Esophagus muscularis mucosa (tissue), 3 donors: ENCODE results near the gene NRG2.

ENCODE experiments used
- POLR2AphosphoS5 ChIP-seq, 2 donors: sonication (generic); formaldehyde crosslinking; IDR thresholded peaks; one replicate each; pipeline ENCODE4 v1.6.1; 2017; ENCODE audit warnings: antibody characterized with exemption in 2 of 2
- TF ChIP-seq, protein P1 (sequence below), 3 experiments: fragments of 200-600 bp in 2 of 3; fragments of 450-650 bp in 1 of 3; sonication (generic) in 2 of 3; IDR thresholded peaks; one replicate each; pipeline ENCODE4 v1.5.1; 2017 to 2019; ENCODE audit warnings: antibody characterized with exemption in 3 of 3, mild to moderate bottlenecking in 2 of 3, moderate library complexity in 1 of 3

- no peak for TF ChIP-seq POLR2AphosphoS5 (IDR thresholded peaks at IDR 0.05)
- TF ChIP-seq, protein P1, sequence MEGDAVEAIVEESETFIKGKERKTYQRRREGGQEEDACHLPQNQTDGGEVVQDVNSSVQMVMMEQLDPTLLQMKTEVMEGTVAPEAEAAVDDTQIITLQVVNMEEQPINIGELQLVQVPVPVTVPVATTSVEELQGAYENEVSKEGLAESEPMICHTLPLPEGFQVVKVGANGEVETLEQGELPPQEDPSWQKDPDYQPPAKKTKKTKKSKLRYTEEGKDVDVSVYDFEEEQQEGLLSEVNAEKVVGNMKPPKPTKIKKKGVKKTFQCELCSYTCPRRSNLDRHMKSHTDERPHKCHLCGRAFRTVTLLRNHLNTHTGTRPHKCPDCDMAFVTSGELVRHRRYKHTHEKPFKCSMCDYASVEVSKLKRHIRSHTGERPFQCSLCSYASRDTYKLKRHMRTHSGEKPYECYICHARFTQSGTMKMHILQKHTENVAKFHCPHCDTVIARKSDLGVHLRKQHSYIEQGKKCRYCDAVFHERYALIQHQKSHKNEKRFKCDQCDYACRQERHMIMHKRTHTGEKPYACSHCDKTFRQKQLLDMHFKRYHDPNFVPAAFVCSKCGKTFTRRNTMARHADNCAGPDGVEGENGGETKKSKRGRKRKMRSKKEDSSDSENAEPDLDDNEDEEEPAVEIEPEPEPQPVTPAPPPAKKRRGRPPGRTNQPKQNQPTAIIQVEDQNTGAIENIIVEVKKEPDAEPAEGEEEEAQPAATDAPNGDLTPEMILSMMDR (IDR thresholded peaks at IDR 0.05) = no peak
These were observed 228.3 kb downstream of the NRG2 start for GRCh38 chr5:139814704-139815280.
